ENCODE results near the gene CCDC134.

DNA sequence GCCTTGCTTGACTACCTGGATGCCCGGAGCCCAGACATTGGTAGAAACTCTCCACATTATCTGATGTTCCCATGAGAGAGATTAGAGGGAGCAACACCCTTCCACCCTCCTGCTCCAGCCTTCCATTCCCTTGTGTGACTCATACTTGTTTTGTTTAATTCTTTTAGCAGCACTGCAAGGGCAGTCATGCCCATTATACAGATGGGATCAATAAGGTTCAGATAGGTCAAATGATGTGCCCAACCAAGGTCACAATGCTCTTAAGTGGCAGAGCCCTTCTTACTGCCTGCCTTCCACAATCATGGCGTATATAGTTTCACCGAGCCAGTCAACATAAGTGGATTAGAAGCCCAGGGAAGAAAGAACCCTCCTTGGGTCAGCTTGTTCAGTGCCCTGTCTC is 6.6 kb upstream of the CCDC134 start:
- no peak for TF ChIP-seq ZNF302 (tag by site-specific recombination; IDR thresholded peaks at IDR 0.05; ENCODE audit: low read depth)
- no peak for TF ChIP-seq CTCF (tag by site-specific recombination; IDR thresholded peaks at IDR 0.05)

Measured in HEK293 (cell line).